ENCODE results near the gene RTN4R. TPM values are rescaled to one million over a fixed set of nuclear protein-coding genes. Genes with fewer than 3 reads are reported as not detected.

Gene RTN4R
- total RNA-seq, 1 experiment from 2014 or later = 25.0 TPM

GRCh38 chr22:20298803-20299745, 31.0 kb upstream of the RTN4R start (continued):
- TF ChIP-seq E2F1 (CRISPR knock-in tag; IDR thresholded peaks at IDR 0.05) = no peak
- TF ChIP-seq EMX1 (CRISPR knock-in tag; IDR thresholded peaks at IDR 0.05) = no peak
- no peak for TF ChIP-seq USF2 (CRISPR knock-in tag; IDR thresholded peaks at IDR 0.05)
- no peak for TF ChIP-seq NR2C2 (CRISPR knock-in tag; IDR thresholded peaks at IDR 0.05)
- no peak for TF ChIP-seq ZNF423 (CRISPR knock-in tag; IDR thresholded peaks at IDR 0.05)
- no peak for TF ChIP-seq NR3C1 (CRISPR knock-in tag; conservative IDR thresholded peaks at IDR 0.05; ENCODE audit: low read depth)
- no peak for TF ChIP-seq TEAD4 (CRISPR knock-in tag; IDR thresholded peaks at IDR 0.05)
- peak; percentile 46; the same call in 1 of the 2 replicates for TF ChIP-seq FOXP4 (CRISPR knock-in tag; IDR thresholded peaks at IDR 0.05)
- TF ChIP-seq IRF2 (CRISPR knock-in tag; IDR thresholded peaks at IDR 0.05; ENCODE audit: borderline replicate concordance, low read depth) = no peak
- TF ChIP-seq HMGA2 (CRISPR knock-in tag; IDR thresholded peaks at IDR 0.05) = no peak
- no peak for TF ChIP-seq GRHL2 (CRISPR knock-in tag; IDR thresholded peaks at IDR 0.05; ENCODE audit: insufficient replicate concordance, severe bottlenecking)
- TF ChIP-seq ZNF263 (CRISPR knock-in tag; IDR thresholded peaks at IDR 0.05; ENCODE audit: low read depth) = no peak
- TF ChIP-seq CTCF (IDR thresholded peaks at IDR 0.05) = no peak
- no peak for TF ChIP-seq SMAD4 (CRISPR knock-in tag; IDR thresholded peaks at IDR 0.05)
- TF ChIP-seq, protein P1, sequence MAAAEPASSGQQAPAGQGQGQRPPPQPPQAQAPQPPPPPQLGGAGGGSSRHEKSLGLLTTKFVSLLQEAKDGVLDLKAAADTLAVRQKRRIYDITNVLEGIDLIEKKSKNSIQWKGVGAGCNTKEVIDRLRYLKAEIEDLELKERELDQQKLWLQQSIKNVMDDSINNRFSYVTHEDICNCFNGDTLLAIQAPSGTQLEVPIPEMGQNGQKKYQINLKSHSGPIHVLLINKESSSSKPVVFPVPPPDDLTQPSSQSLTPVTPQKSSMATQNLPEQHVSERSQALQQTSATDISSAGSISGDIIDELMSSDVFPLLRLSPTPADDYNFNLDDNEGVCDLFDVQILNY (CRISPR knock-in tag; IDR thresholded peaks at IDR 0.05) = peak; percentile 46; the same call in 1 of the 2 replicates
- TF ChIP-seq ZNF232 (CRISPR knock-in tag; IDR thresholded peaks at IDR 0.05) = no peak
- TF ChIP-seq SP1 (CRISPR knock-in tag; conservative IDR thresholded peaks at IDR 0.05) = peak; percentile 73
- no peak for TF ChIP-seq TP53 (CRISPR knock-in tag; IDR thresholded peaks at IDR 0.05)
- 0 out of 2 replicates have a peak, but pooled peaks have one; percentile 36 for TF ChIP-seq MYBL2 (CRISPR knock-in tag; IDR thresholded peaks at IDR 0.05)
- TF ChIP-seq MLX (CRISPR knock-in tag; IDR thresholded peaks at IDR 0.05) = no peak
- no peak for TF ChIP-seq ZNF416 (CRISPR knock-in tag; IDR thresholded peaks at IDR 0.05)
- TF ChIP-seq SOX15 (CRISPR knock-in tag; IDR thresholded peaks at IDR 0.05) = no peak
- TF ChIP-seq, protein P2, sequence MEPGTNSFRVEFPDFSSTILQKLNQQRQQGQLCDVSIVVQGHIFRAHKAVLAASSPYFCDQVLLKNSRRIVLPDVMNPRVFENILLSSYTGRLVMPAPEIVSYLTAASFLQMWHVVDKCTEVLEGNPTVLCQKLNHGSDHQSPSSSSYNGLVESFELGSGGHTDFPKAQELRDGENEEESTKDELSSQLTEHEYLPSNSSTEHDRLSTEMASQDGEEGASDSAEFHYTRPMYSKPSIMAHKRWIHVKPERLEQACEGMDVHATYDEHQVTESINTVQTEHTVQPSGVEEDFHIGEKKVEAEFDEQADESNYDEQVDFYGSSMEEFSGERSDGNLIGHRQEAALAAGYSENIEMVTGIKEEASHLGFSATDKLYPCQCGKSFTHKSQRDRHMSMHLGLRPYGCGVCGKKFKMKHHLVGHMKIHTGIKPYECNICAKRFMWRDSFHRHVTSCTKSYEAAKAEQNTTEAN (CRISPR knock-in tag; IDR thresholded peaks at IDR 0.05) = 0 out of 2 replicates have a peak, but pooled peaks have one; percentile 50
- no peak for TF ChIP-seq PRDM15 (CRISPR knock-in tag; IDR thresholded peaks at IDR 0.05)
- TF ChIP-seq CDX4 (CRISPR knock-in tag; IDR thresholded peaks at IDR 0.05; ENCODE audit: borderline replicate concordance) = no peak

Data from WTC11 (cell line).